ENCODE results near the gene LIPM.

LIPM gene

DNA sequence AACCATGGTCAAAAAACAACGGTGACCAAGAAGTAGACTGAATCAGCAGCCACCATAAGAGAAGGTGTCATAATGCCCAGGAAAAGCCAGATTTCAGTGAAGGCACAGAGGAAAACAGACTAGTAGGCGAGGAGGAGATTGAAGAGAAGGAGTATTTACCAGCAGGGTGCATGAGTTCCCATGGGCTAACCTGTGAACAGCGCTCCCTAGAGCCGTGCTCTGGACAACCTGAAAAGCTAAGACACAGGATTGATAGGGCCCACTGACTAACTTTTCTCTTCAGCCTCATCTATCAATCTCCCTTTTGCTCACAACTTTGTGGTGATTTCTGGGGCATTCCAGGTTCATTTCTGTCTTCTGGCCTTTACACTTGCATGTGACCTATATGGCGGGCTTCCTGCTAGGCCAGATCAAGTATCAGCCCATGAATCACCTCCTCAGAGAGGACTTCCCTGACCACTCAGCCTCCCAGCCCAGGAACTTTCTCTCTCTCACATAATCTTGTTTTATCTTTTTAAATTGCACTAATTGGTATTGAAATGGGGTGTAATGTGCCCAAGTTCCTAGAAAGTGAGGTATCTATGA, 36.3 kb downstream of the LIPM start:
- no peak for DNase-seq (ENCODE audit: low spot score)

DNA sequence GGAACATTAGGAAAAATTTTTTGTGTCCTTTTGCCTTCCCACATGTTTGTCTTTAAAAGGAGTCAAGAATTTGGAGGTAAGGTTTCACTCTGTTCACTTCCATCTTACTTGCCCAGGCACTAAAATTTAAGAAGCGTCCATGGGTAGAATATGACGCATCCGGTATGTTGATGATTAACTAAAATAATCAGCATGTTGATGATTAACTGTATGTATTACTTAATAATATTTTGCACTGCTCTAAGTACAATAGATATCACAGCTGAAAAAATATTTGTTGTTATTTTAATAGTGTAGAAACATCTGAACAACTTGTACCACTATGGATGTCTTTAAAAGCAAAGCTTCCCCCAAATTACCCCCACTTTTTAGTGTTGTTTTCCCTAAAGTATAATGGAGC, 37.6 kb downstream of the LIPM start:
- DNase-seq (ENCODE audit: low spot score): peak; percentile 3

DNA sequence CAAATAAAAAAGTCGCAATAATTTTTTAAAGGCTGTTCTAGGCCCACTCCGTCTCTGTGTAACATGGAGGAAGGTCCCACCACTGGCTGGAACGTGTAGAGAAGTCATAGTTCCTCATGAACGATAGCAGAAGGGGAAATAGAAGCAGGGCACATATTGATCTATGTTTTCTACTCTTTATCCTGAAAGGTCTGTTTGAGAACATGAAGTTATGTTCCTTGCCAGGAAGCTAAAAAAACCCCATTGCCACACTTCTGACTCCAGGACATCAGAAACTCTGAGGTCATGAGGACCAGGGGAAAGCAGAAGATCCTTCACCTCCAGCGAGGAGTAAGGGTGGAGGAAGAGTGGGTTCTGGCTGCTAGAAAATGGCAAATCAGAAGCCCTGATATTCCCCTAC, 38.4 kb downstream of the LIPM start:
- DNase-seq (ENCODE audit: low spot score): no peak

DNA sequence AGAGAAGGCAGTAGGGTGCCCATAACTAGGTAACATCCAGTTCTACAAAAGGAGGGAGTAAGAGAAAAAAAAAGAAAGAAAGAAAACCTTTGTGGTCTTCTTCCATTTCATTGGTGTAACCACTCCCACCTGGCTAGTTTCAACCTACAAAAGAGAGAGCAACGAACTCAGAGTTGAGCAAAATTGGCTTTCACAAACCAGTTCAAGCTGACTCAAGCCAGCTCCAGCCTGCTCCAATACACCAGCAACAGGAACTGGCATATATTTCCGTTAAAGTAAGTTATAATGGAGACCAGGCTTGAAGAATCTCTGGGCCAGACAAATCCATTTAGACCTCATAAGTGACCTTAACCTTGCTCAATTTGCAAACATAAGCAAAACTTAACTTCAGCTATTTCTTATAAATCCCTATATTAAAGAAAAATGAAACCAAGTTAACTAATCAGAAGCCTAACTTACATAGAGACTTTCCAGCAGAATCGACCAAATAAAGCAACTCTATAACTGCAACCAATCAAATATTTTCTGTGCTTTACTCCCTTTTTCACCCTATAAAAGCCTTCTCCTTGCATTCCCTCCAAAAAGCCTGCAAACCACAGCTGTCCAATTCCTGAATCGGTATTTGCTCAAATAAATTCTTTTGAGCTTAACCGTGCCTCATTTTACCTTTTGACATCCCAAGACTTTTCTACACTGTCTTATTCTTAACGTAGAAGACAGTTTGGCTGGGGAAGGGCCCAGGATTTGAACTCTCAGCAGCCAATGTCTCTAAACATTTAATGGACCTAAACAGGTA, 39.0 kb downstream of the LIPM start:
- DNase-seq (ENCODE audit: low spot score): no peak

DNA sequence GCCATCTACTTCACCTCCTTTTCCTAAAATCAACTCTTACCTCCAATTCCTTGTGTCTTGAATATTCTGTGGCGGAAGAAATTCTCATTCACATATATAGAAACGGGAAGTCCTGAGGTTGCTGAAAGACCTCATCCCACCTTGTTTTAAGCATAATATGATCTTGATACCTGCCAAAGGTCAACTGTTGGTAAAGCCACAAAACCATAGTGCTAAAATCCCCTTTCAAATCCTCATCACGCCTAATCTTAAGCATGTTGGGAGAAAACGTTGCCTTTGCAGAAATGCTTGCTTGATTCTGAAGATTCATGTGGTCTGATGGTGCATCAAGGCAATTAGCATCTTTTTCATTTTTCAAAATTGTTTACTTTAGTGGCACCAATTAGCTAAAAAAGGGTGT, 40.6 kb downstream of the LIPM start:
- DNase-seq (ENCODE audit: low spot score): no peak

DNA sequence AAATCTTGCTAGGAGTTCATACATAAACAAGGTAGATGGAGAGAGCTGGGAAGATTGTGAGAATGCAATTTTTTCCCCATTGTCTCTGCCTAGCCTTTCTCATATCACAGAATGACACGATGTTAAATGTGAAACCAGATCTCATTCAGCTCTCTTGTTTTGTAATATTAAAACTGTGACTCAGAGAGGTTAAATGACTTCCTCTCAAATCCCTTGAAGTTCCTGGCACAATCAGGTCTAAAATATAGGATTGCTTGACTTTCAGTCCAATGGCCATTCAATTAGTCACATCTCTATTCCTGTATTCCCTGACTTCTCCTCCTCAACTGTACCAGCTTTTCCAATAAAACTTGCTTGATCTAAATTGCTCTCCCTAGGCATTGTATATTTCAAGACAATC, 46.0 kb downstream of the LIPM start:
- DNase-seq (ENCODE audit: low spot score): peak; percentile 56

DNA sequence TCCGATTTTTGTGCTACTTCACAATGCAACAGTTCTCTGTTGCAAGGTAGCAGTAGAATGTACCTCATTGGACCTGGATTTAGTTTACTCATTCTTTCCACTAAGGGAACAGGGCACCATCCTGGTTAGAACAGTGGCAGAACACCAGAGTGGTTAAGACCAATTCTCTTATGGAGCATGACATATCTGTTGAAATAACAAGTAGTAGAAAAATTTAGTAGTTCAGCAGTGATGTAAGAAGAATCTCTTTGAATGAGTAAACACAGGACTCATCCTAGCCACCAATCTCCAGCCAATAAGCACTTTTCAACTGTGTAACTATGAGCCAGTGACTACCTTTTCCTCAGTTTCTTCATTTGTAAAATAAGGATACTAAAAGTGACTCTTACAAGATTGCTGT, 46.7 kb downstream of the LIPM start:
- no peak for DNase-seq (ENCODE audit: low spot score)

DNA sequence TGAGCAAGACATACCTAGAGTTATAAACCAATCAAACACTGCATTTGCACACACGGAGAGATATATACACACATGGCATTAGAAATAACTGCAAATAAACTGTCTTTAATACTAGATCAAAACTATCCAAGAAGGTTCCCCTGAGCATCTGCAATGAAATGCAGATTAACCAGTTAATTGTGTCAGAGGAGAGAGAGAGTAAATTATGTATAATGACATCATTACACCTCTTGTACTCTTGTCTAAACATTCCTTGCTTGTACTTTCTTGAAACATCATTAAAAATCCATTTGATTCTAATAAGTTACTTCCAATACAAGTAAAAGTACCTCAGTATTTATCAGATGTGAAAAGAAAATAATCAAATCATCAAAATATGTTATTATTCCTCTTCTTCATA, 48.2 kb downstream of the LIPM start:
- DNase-seq (ENCODE audit: low spot score): no peak

DNA sequence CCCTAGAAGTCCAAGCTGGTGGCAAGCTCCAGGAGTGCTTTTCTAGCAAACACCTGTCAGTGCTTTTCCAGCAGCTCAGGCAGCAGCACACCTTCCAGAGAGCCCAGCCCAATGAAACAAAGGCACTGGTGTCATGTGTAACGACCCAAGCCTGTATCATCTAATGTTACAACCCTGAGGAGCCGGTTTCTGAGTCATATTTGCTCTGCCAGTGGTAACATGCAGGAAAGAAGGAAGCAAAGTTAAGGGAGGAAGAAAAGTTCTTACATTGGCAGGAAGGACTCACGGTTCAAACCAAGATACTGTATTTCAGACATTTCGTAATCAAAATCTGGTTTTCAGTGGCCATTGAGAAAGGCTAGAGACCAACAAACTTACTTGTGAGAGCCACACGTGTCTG, 49.2 kb downstream of the LIPM start, which contains the start of gene ANKRD22:
Gene ANKRD22 (minus strand): TSS at position 139 of the 400 bp plus-strand sequence. CDS start 237 bp downstream, outside the sequence.
- DNase-seq (ENCODE audit: low spot score): peak; percentile 44

DNA sequence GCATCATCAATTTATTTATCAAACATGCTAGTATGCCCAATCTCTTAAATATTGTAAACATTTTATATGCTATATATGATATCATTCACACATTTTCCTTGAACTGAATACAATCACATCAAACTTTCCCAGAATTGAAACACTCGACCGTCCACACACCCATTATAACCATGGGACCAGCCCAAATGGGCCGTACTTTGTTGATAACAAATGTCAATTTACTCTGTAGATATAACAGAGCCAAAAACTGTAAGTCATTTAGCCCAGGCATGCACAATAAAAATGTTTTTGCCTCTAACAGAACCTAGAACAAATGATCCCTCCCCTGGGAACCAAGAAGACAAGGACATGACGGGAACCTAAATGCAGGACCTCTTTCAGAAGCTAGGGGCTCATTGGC, 49.8 kb downstream of the LIPM start:
- no peak for DNase-seq (ENCODE audit: low spot score)

DNA sequence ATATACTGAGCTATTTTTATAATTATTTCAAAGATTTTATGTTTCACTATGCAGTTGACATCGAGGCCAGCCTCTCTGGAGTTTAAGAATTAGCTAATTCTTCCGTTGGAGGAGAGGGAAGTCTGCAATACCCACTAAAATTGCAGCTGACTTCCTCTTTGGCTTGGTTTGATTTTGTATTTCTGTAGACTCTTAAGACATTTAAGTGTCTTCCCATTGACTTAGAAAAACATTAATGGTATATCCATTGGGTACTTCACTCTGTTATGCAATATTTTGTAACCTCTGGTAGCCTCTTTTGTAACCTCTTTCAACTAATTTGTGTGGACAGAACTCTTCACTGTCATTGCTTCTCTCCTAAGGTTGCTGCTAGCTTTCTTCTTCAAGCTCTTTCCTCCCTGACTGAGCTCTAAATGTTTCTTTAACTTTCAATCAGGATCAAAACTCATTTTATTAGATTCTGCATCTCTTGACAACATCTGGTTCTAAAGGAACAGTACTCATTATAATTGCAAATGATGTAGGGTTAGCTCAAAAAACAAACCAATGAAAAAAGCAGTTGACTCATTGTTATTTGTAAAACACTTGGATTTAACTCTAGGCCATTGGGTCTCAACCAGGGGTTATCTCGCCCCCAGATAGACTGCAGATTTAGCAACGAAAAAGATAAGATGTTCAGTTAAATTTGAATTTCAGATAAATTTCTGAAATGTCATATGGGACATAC, 50.8 kb downstream of the LIPM start:
- no peak for DNase-seq (ENCODE audit: low spot score)

DNA sequence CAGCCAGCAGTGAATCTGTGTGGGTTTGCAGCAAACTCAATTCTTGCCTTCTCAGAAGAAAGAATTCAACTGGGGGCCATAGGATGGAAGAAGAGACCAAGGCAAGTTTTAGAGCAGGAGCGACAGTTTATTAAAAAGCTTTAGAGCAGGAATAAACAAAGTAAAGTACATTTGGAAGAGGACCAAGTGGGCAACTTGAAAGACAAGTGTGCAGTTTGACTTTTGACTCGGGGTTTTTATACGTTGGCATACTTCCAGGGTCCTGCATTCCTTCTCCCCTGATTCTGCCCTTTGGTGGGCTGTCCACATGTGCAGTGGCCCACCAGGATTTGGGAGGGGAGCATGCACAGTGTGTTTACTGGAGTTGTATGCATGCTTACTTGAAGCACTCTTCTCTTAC, 52.2 kb downstream of the LIPM start:
- no peak for DNase-seq (ENCODE audit: low spot score)

DNA sequence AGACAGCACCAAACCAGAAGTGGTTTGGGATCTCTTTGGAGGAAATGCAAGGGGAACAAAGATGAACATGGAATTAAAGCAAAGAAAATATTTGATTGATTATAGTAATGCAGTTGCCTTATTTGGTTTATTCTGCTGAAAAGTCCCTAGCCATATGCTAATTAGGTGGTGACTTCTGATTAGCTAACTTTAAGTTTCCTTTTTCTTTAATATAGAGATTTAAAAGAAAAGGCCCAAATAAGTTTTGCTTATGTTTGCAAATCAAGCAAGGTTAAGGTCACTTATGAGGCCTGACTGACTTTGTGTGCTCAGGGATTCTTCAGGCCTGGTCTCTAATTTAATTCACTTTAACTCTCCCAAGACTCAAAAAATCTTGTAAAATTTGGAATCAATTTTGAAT, 55.3 kb downstream of the LIPM start:
- no peak for DNase-seq (ENCODE audit: low spot score)

DNA sequence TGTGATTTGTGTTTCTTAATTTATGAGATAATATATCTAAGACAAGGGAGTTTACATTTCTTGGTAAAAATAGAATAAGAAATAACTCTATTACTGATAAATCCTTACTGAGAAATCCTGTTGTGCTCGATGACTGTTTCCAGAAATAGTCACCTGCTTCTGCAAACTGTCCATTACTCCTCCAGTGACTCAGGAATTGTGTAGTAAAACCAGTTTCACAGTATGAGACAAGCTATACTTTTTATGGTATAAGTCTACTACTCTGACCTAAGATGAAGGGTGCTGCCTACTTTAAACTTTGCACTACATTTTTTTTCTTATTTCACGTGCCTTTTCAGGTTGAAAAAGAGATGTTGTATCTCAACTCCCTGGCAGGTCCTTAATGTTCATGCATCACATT, 56.0 kb downstream of the LIPM start:
- no peak for DNase-seq (ENCODE audit: low spot score)

DNA sequence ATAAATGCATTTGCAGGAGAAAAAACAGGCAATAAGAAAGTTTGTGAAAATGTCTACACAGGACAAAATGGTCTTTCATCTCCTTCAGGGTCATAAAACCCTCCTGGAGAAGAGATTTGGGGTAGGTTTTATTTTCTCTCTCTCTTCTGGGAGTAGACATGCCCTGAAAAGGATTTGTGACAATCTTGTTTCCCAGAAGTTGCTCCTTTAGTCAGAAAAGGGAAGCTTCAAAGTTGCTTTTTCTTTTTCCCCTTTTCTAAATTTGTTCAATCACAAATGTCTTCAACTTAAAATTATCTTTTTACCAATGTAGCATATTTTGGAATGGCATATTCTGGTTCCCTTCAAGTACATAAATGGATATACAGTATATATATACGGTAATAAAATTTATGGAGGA, 58.5 kb downstream of the LIPM start:
- no peak for DNase-seq (ENCODE audit: low spot score)

DNA sequence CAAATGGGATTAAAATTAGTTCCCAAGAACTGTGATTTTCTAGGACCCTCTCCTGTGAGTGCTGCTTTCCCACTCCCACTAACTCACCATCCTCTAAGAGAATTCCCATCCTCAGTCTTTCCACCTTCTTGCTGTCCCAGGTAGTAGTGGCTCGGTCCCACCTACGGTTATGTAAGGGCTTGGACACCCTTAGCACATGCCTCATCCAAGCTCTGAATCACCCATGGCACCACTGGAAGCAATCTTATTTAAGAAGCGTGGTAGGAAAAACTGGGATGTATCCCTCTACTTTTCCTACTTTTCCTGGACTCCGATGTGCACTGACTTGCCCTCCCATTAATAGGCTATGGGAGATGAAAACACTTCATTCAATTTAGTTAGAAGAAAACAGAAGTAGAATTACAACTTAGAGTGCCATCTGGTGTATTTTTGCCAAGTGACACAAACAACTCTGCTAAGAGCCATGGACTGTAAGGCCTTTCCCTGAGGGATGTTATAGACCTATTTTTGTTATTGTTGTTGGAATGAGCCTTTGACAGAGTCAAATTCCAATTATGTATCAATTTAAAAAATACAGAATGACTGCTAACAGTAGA, 62.8 kb downstream of the LIPM start:
- peak; percentile 25 for DNase-seq (ENCODE audit: low spot score)

DNA sequence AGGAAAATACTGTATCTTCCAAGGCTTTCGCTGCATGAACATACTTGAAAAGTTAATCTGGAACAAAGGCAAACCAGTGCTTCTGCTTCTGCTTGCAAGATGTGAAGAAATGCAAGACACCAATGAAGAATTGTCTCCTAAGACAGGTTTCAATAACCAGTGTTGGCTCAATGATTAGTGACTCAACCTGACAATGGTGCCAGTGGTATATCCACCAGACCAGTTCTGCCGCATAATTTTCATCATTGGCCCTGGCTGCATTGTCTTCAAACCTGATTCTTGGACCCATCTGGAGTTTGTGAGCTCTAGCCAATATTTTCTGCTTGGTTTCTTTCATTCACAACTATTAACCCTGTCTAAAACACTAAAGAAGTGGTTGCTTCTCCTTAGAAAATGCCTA, 63.9 kb downstream of the LIPM start:
- no peak for DNase-seq (ENCODE audit: low spot score)

DNA sequence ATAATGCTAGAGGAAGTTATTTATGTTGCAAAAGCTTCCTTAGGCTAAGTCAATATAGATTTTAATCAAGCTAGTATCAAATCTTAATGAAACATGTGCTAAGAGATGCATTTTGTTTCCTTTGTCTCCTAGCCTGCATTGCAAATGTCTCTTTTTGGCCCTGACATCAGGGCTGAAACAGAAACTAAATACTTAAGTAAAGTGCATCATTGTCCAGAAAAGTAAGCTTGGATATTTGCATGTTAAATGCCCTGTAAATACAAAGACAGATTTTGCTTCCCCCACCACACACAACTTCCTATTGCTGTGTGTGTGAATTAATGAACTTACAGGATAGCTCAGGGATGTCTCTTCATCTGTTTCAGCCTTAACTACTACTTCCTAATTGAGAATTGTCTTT, 67.6 kb downstream of the LIPM start:
- DNase-seq (ENCODE audit: low spot score): no peak
